CD4-positive, alpha-beta T cell (primary cell): Measurements from ENCODE around the gene RAD18. TPM values are rescaled to one million over a fixed set of nuclear protein-coding genes. Genes with fewer than 3 reads are reported as not detected.

ENCODE experiments used
- ATAC-seq: fragments of 200-7000 bp; cut with Tn5 transposase; one replicate; pipeline ENCODE4 v1.10.0; 2022; ENCODE audit warnings: mild to moderate bottlenecking; ENCODE audit not compliant: poor library complexity
- CTCF ChIA-PET: fragments of 350-600 bp; sonication (Branson Sonifier 250); formaldehyde crosslinking; loops from one replicate; lab custom pipeline; 2021; ENCODE audit warnings: antibody characterized with exemption, inconsistent platforms; lab: Charles Lee
- POLR2A ChIA-PET: fragments of 350-600 bp; sonication (Branson Sonifier 250); formaldehyde crosslinking; loops from one replicate; lab custom pipeline; 2021; ENCODE audit warnings: antibody characterized with exemption, inconsistent platforms; lab: Charles Lee
- DNase-seq, 14 experiments: peaks; one replicate each; pipeline ENCODE4 v3.0.0-alpha.2; 2013 to 2020; ENCODE audit warnings: mixed read lengths in 2 of 14
- H3K27ac ChIP-seq, 2 donors: one replicate each; pipeline versions ENCODE4 v1.5.1 to v1.7.0; 2013; ENCODE audit warnings: low read length in 2 of 2, low read depth in 1 of 2, mild to moderate bottlenecking in 1 of 2
- H3K27me3 ChIP-seq, 2 experiments: 1 replicate in 1 of 2; 2 replicates in 1 of 2; pipeline versions ENCODE4 v1.6.1 to v1.7.0; 2013; ENCODE audit warnings: low read length in 2 of 2, control low read depth in 1 of 2, mild to moderate bottlenecking in 1 of 2, moderate library complexity in 1 of 2; ENCODE audit not compliant: insufficient read depth in 2 of 2, control insufficient read depth in 1 of 2
- H3K36me3 ChIP-seq: one replicate; pipeline ENCODE4 v1.6.1; 2013; ENCODE audit warnings: low read length, control low read depth; ENCODE audit not compliant: insufficient read depth
- H3K4me1 ChIP-seq: one replicate; pipeline ENCODE4 v1.6.1; 2013; ENCODE audit warnings: low read length, control low read depth; ENCODE audit not compliant: insufficient read depth
- H3K4me3 ChIP-seq: one replicate; pipeline ENCODE4 v1.5.1; 2013; ENCODE audit warnings: mild to moderate bottlenecking, low read length, moderate library complexity
- H3K9me3 ChIP-seq, 2 experiments: 1 replicate in 1 of 2; 2 replicates in 1 of 2; pipeline versions ENCODE4 v1.6.1 to v1.7.0; 2013; ENCODE audit warnings: low read length in 2 of 2, mild to moderate bottlenecking in 2 of 2, control low read depth in 1 of 2, moderate library complexity in 1 of 2; ENCODE audit not compliant: control insufficient read depth in 1 of 2, insufficient read depth in 1 of 2
- H3K27ac Mint-ChIP-seq: one replicate; pipeline ENCODE4 v1.8.0; 2020; ENCODE audit warnings: mixed read lengths
- H3K27me3 Mint-ChIP-seq: one replicate; pipeline ENCODE4 v1.8.0; 2021; ENCODE audit warnings: mixed read lengths
- H3K36me3 Mint-ChIP-seq: one replicate; pipeline ENCODE4 v1.8.0; 2021; ENCODE audit warnings: low read depth, mixed read lengths
- H3K4me1 Mint-ChIP-seq: one replicate; pipeline ENCODE4 v1.8.0; 2021; ENCODE audit warnings: low read depth, mixed read lengths
- H3K4me3 Mint-ChIP-seq: one replicate; pipeline ENCODE4 v1.8.0; 2020; ENCODE audit warnings: mild to moderate bottlenecking, mixed read lengths
- H3K9me3 Mint-ChIP-seq: one replicate; pipeline ENCODE4 v1.8.0; 2020; ENCODE audit warnings: mixed read lengths
- CTCF ChIP-seq: fragments of 200-600 bp; IDR thresholded peaks from one replicate; pipeline ENCODE4 v1.8.0; 2022; ENCODE audit warnings: antibody characterized with exemption, mild to moderate bottlenecking
- intact Hi-C, 2 experiments: fragments of 100-400 bp; cut with DNase I in 1 of 2; cut with micrococcal nuclease in 1 of 2; formaldehyde crosslinking; loops; one replicate each; pipeline versions ENCODE4 v1.15.1 to v1.9.0; 2023 to 2025; cut with DNase I, micrococcal nuclease
- total RNA-seq, 174 experiments: library from RNA in 2 of 174; stranded (reverse) in 2 of 174; gene quantifications; one replicate each; pipeline ENCODE4 v1.2.3 and lab custom pipeline; 2021 to 2026

RAD18 gene
- total RNA-seq, 2 experiments from 2014 or later: 9.6 to 10.0 TPM

GRCh38 chr3:8945890-8946600 lies 17.2 kb downstream of the RAD18 start:
- Histone ChIP-seq H3K27me3 (no peaks in the 10 kb centered on the region), H3K27ac (no peak overlapping the region), H3K4me3 (no peak overlapping the region), H3K36me3 (peaks cover 37% of the 10 kb centered on the region), H3K9me3 (peaks cover 0 to 4% of the 10 kb centered on the region in 2 experiments), H3K4me1 (no peaks in the 10 kb centered on the region)
- Mint-ChIP-seq H3K27ac (no peak overlapping the region), H3K4me3 (no peak overlapping the region), H3K4me1 (no peaks in the 10 kb centered on the region), H3K36me3 (peaks cover 66% of the 10 kb centered on the region), H3K27me3 (no peaks in the 10 kb centered on the region), H3K9me3 (peaks cover 5% of the 10 kb centered on the region)
- ChIA-PET CTCF (no interaction called here), POLR2A (interaction anchor here (1.5 kb wide), 1 partner anchor 9 kb away, joined by 3 read pairs; no protein-coding TSS in a partner anchor)
- no peak for ATAC-seq
- intact Hi-C loops: no loop called here
- no peak for DNase-seq
- TF ChIP-seq CTCF: no peak

DNA sequence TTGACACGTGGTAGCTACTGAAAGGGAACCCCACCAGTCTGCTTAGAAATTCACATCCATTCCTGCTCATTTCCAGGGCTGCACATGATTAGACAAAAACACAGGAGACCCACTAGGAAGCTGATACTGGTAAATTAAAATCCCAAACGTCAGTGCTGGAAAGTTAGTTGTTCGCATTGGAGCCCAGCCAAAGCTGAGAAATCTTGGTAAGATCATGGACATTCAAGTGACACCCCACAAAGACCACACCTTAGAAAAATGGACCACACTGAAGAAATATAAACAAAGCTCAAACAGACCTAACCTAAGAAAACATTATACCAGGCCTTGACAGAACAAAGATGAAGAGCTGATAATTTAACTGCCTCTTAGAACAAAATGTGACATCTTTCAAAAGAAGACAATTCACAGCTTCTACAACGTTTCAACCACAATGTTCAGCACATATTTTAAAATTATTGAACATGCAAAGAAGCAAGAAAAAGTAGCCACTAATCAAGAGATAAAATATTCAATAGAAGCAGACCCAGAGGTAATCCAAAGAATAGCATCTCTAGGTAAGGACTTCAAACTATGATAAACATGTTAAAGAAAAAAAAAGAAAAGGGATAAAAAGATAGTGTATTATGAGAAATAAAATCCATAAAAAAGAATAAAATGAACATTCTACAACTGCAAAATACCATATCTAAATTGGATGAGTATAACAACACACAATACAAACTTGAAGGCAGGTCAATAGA lies 20.4 kb downstream of the RAD18 start:
- Mint-ChIP-seq H3K4me3 (no peak overlapping the region), H3K4me1 (no peaks in the 10 kb centered on the region), H3K36me3 (peaks cover 91% of the 10 kb centered on the region), H3K9me3 (peaks cover 5% of the 10 kb centered on the region), H3K27ac (no peak overlapping the region), H3K27me3 (no peaks in the 10 kb centered on the region)
- CTCF ChIA-PET: no interaction called here
- TF ChIP-seq CTCF: no peak
- Histone ChIP-seq H3K9me3 (peaks cover 0 to 4% of the 10 kb centered on the region in 2 experiments), H3K4me3 (no peak overlapping the region), H3K27ac (no peak overlapping the region), H3K4me1 (no peaks in the 10 kb centered on the region), H3K27me3 (no peaks in the 10 kb centered on the region), H3K36me3 (peaks cover 51% of the 10 kb centered on the region)
- DNase-seq: no peak
- ATAC-seq: no peak
- intact Hi-C loops: no loop called here
- POLR2A ChIA-PET: no interaction called here

- Mint-ChIP-seq H3K4me1 (no peaks in the 10 kb centered on the region), H3K27me3 (no peaks in the 10 kb centered on the region), H3K36me3 (peaks cover 91% of the 10 kb centered on the region), H3K4me3 (no peak overlapping the region), H3K27ac (no peak overlapping the region), H3K9me3 (peaks cover 5% of the 10 kb centered on the region)
- POLR2A ChIA-PET: no interaction called here
- DNase-seq (no peak), ATAC-seq (no peak)
- no peaks in the 10 kb centered on the region for H3K4me1 ChIP-seq
- H3K4me3 ChIP-seq: no peak overlapping the region
- TF ChIP-seq CTCF: no peak
- H3K9me3 ChIP-seq: peaks cover 0 to 4% of the 10 kb centered on the region in 2 experiments
- no peaks in the 10 kb centered on the region for H3K27me3 ChIP-seq
- intact Hi-C loops: no loop called here
- H3K27ac ChIP-seq: no peak overlapping the region
- CTCF ChIA-PET: no interaction called here
- H3K36me3 ChIP-seq: peaks cover 50% of the 10 kb centered on the region
These were observed 21.2 kb downstream of the RAD18 start for GRCh38 chr3:8942115-8942514.
